ENCODE results near the gene ETDB.
A peak's percentile ranks its signal among the peaks of the same experiment; 100 is the strongest.
"Not testable (repeated sequence)": the region's sequence is repeated elsewhere in the genome, so short reads cannot be mapped to it uniquely, and the experiment has no call there.

Gene ETDB

GRCh38 chrX:135120056-135120576 lies at the start of gene ETDB:
TSS of gene ETDB (minus strand) at chrX:135120526. CDS start at chrX:135119261, 1,265 bp downstream.
- not testable (repeated sequence) for DNase-seq

DNA sequence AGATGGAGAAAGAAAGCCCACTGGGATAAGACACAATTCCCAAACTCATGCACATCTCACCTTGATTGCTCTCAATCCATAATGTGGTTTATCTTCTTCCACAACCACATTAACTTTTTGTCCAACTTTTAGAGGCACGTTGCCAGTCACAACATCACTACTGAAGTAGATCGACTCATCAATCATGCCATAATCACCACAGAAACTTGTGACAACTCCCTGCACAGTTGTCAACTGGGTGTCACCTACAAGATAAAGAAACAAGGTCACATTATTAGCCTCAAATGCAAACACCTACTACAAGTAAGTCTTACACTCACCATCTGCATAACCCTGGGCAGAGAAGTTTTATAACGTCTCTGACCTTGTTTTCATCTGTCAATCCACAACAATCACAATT lies 49.2 kb upstream of the ETDB start:
- DNase-seq: not testable (repeated sequence)

- DNase-seq: no peak
Observed at GRCh38 chrX:135168486-135168885, 48.2 kb upstream of the ETDB start.

- DNase-seq: not testable (repeated sequence)
Observed at GRCh38 chrX:135154688-135155087, 34.4 kb upstream of the ETDB start.

DNA sequence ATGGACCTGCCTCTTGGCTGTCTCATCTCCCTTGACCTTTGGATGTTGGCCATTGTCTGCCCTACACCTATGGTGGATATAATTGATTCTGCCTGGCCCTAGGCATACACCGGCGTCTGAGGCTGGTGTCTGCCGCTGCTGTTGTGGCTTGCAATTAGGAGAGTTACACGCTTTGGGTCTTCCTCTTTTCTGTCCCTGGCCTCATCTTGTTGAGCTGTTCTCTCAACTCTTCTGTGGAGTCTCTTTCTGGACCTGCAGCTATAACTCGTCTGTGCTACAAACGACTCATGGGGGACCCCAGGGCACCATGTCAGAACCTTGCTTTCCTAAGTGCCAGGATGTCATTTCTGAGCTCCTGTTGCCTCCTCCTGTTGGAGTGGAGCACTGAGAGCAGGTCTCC lies 5.8 kb upstream of the ETDB start:
- DNase-seq: not testable (repeated sequence)

GRCh38 chrX:135116064-135116463 lies 4.3 kb downstream of the ETDB start:
- DNase-seq: not testable (repeated sequence)

GRCh38 chrX:135114392-135114791 lies 5.9 kb downstream of the ETDB start:
- no peak for DNase-seq

DNA sequence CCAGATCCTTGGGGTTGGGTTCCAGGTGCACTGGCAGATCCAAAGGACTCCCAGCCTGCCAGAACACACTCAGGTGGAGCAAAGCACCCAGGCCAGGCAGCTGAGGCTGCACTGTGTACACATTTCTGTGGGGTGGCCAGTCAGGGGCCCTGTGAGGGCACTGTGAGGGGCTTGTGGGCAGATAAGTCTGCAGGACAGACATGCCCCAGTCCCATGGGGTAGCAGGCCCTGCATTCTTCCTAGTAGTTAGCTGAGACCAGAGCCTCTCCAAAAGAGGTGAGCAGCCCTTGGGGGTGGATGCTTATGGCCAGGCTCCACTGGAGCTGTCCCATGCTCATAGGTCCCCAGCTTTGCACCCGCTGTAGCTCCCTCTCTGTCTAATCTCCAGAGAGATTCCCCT lies 7.6 kb downstream of the ETDB start:
- no peak for DNase-seq

DNA sequence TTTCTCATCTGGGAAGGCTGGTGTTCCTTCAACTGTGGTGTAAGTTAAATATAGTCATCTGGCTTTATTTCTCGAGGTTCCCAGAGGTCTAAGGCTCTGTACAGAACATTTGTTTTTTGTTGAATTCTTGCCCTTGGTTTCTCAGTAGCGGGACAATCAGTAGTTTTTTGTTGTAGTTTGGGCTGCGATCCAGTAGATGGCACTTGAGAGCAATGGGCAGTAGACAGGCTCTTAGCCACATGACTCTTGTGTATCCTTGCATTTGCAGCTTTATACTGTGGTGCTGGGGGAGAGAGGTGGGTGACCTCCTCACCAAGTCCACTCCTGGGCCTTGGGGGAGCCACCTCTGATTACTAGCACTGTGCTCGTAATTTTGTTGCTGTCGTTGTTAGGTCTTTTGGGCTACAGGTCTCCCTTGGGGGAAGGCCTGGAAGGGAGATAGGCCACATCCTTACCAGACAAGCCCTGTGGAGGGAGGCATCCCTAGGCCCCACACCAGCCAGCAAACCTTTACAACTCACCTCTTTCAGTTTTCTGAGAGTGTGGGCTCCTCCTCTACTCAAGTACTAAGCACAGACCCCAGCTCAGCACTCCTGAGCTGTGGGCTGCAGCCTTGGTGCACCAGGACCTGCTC lies 8.1 kb downstream of the ETDB start:
- DNase-seq: peak; percentile 14 to 54 (median 24)

DNA sequence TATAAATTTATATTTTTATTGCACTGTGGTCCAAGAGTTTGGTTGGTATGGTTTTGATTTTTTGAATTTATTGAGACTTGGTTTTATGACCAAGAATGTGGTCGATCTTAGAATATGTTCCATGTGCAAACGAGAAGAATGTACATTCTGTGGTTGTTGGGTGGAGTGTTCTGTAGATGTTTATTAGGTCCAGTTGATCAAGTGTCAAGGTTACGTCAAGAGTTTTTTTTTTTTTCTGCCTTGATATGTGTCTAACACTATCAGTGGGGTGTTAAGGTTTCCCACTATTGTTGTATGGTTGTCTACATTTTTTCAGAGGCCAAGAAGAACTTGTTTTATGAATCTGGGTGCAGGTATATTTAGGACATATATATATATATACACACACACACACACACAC lies 10.8 kb downstream of the ETDB start:
- no peak for DNase-seq

GRCh38 chrX:135099493-135099783 lies 20.9 kb downstream of the ETDB start:
- DNase-seq: no peak

DNA sequence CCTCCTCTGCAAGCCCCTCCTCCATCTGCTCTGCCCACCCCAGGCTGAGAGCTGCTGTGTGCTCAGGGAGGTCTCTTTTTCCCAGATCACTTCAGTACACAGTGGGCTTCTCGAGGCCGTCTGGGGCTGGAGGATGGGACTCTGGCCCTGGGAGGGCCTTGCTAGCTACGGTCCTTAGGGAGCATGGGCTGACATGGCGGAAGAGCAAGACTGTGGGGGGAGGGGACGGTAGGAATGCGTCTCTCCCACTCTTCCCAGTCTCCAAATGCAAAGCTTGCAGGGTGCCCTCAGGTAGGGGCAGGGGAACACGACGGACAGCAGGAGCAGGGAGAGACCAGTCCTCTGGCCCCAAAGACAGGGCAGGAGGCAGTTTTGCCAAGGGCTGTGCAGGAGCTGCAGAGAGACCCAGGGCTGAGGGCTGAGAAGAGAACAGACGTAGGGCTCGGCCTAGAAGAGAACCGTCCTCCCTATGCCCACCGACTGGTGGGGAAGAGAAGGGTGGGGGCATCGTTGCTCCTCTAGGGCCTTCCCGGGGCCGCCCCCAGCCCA lies 23.1 kb downstream of the ETDB start:
- peak in 1 of 3 experiments; percentile 22 for DNase-seq

DNA sequence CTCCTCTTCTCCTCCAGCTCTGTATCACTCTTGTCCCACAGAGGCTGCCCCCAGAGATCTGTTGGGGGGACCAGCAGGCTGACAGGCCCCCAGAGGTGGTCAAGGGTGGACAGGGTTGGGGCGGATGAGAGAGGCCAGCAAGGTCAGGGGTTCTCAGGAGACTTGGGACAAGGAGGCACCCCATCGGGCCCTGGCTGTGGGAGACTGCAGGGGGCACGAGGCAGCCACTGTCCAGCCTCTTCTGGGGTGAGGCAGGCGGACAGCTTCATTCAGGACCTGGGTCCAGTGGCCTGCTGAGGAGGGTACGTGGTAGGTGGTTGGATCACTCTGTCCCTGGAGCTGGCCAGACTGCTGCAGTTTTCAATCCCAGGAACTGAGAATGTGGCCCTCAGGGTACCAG lies 24.6 kb downstream of the ETDB start:
- DNase-seq: no peak

DNA sequence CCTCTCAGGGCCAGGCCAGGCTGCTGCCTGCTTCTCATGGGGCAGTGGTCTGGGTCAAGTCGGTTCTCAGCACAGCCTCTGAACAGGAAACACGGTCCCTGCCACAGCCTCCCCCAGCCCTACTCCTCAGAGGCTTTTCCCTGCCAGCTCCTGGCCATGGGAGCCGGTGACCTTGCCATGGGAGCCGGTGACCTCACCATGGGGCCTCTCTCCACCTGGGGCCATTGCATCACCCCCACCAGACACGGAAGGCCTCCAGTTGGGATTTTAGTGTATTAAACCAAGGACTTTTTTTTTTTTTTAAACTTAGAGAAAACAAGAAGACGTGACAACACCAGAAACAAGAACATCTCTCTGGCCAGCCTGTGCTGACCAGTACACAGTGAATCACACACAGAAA lies 25.6 kb downstream of the ETDB start:
- no peak for DNase-seq

- DNase-seq: no peak
Observed at GRCh38 chrX:135089126-135089525, 31.2 kb downstream of the ETDB start.

- no peak for DNase-seq
Observed at GRCh38 chrX:135087867-135088266, 32.5 kb downstream of the ETDB start.

GRCh38 chrX:135086197-135086854 lies 34.0 kb downstream of the ETDB start:
- DNase-seq: peak; percentile 52 to 84 (median 78)

GRCh38 chrX:135081693-135082404 lies 38.5 kb downstream of the ETDB start:
- no peak for DNase-seq

Measured in NCI-H1417 (cell line).